Gastroesophageal sphincter (tissue), 4 donors: ENCODE results near the gene NLRC3. TPM values are rescaled to one million over a fixed set of nuclear protein-coding genes. Genes with fewer than 3 reads are reported as not detected.
"Not testable (repeated sequence)": the region's sequence is repeated elsewhere in the genome, so short reads cannot be mapped to it uniquely, and the experiment has no call there.

Experiments used
- ATAC-seq: fragments of 150-250 bp; one replicate; pipeline ENCODE4 v1.9.1; 2016; ENCODE audit warnings: mild to moderate bottlenecking, moderate library complexity
- H3K27ac ChIP-seq, 4 donors: fragments of 200-600 bp; sonication (generic) in 3 of 4; 1 replicate in 3 of 4; 2 replicates in 1 of 4; pipeline ENCODE4 v1.5.1; 2016 to 2019
- H3K27me3 ChIP-seq: fragments of 200-600 bp; sonication (generic); one replicate; pipeline ENCODE4 v1.5.1; 2019
- H3K36me3 ChIP-seq, 2 donors: fragments of 200-600 bp; sonication (generic); one replicate each; pipeline ENCODE4 v1.5.1; 2019; ENCODE audit warnings: control low read depth in 1 of 2
- H3K4me1 ChIP-seq, 3 donors: fragments of 200-600 bp; sonication (generic); 1 replicate in 2 of 3; 2 replicates in 1 of 3; pipeline ENCODE4 v1.5.1; 2016 to 2019; ENCODE audit warnings: control low read depth in 2 of 3
- H3K4me3 ChIP-seq, 2 donors: fragments of 200-600 bp; sonication (generic); one replicate each; pipeline ENCODE4 v1.5.1; 2019; ENCODE audit warnings: mild to moderate bottlenecking in 1 of 2, moderate library complexity in 1 of 2
- H3K9me3 ChIP-seq, 3 donors: fragments of 200-600 bp; sonication (generic); one replicate each; pipeline ENCODE4 v1.5.1; 2017 to 2019; ENCODE audit warnings: control low read depth in 2 of 3
- EP300 ChIP-seq: sonication (generic); formaldehyde crosslinking; IDR thresholded peaks from one replicate; pipeline ENCODE4 v1.6.1; 2017; ENCODE audit warnings: antibody characterized with exemption, mild to moderate bottlenecking
- POLR2A ChIP-seq, 2 donors: fragments of 450-650 bp; IDR thresholded peaks; one replicate each; pipeline ENCODE4 v1.6.1; 2017; ENCODE audit warnings: antibody characterized with exemption in 2 of 2, mild to moderate bottlenecking in 2 of 2, moderate library complexity in 1 of 2
- POLR2AphosphoS5 ChIP-seq: sonication (generic); formaldehyde crosslinking; IDR thresholded peaks from one replicate; pipeline ENCODE4 v1.6.1; 2017; ENCODE audit warnings: antibody characterized with exemption
- WGBS, 2 donors: methylation state at CpG; one replicate each; pipeline ENCODE4 v1.1.5; 2018; ENCODE audit warnings: low coverage in 1 of 2; 5-methylcytosine and 5-hydroxymethylcytosine counted together
- total RNA-seq, 4 donors: library from RNA; depleted of rRNA; stranded (reverse); fragments of >200 nt; gene quantifications; one replicate each; pipeline ENCODE4 v1.1.0, GENCODE V29; 2016
- TF ChIP-seq, protein P1 (sequence below), 4 experiments: fragments of 200-600 bp in 2 of 4; fragments of 450-650 bp in 2 of 4; sonication (generic) in 1 of 4; IDR thresholded peaks; one replicate each; pipeline ENCODE4 v1.5.1; 2017 to 2019; ENCODE audit warnings: antibody characterized with exemption in 4 of 4, mild to moderate bottlenecking in 2 of 4, moderate library complexity in 2 of 4

Gene NLRC3
- total RNA-seq, 4 donors from 2014 or later, result 1.1 to 5.8 (median 1.4) TPM

DNA sequence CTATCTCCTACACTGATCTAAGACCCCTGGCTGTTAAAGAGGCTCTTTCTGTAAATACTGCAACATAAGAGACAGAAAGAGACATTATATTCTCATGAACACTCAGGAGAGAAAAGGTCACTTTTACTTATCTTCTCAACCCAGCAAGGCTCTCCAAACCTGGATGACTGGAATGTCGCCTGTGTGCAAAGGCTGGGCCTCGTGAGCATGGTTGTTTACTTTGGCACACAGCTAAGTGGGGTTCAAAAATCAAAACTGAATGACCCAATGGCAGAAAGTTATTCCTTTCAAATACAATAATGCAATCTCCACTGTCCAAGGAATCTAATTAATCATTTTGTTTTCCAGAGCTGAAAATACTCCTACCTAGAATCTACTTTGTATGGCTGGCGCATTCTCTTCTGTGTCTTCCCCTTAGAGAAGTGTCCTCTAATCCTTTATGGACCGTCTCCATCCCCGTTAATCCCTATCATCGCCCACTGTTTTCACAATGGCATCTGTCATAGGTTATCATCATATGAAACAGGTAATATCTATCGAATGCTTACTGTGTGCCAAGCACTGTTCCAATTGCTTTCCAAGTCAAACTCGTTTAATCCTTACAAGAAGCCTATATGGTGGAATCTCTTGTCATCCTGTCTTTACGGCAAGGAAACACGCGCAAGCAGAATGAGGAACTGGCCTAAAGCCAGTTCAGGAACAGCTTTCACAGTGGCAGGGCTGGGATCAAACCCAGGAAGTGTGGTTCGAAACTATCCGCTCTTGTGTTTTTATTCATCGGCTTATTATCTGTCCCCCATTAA, 32.9 kb upstream of the NLRC3 start:
- ATAC-seq, result no peak
- H3K27me3 ChIP-seq, result no peaks in the 10 kb centered on the region
- peaks cover 0 to 12% of the 10 kb centered on the region in 2 donors for H3K36me3 ChIP-seq
- H3K4me1 ChIP-seq, result peaks cover 0 to 29% (median 8%) of the 10 kb centered on the region in 3 donors
- 59 to 68% methylated on average over 10 to 14 of the region's 14 CpGs for WGBS, 2 donors
- H3K9me3 ChIP-seq, result no peaks in the 10 kb centered on the region
- peak overlapping the region in 1 of 2 donors; percentile 93 for H3K4me3 ChIP-seq
- H3K27ac ChIP-seq, result no peak overlapping the region
- no peak for TF ChIP-seq EP300

GRCh38 chr16:3608976-3609375, 31.8 kb upstream of the NLRC3 start:
- not testable (repeated sequence) for H3K4me3 ChIP-seq, H3K9me3 ChIP-seq, H3K27ac ChIP-seq, H3K27me3 ChIP-seq, ATAC-seq
- WGBS, 2 donors, result 93 to 100% methylated on average over 5 to 7 of the region's 13 CpGs
- Histone ChIP-seq H3K4me1 (peaks cover 0 to 29% (median 8%) of the 10 kb centered on the region in 3 donors), H3K36me3 (peaks cover 0 to 23% of the 10 kb centered on the region in 2 donors)

DNA sequence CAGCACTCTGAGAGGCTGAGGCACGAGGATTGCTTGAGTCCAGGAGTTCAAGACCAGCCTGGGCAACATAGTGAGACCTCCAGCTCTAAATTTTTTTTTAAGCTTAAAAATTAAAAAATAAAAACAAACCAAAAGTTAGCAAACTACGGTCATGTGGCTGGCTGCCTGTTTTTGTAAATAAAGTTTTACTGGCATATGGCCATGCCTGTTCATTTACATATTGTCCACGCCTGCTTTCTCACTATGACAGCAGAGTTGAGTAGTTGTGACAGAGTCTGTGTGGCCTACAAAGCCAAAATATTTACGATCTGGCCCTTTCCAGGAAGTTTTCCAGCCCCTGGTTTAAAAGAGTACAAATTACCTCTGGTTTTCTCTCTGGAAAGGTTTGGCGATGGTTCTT, 30.9 kb upstream of the NLRC3 start:
- Histone ChIP-seq H3K27me3 (no peaks in the 10 kb centered on the region), H3K36me3 (peaks cover 0 to 33% of the 10 kb centered on the region in 2 donors), H3K27ac (no peak overlapping the region), H3K4me3 (no peak overlapping the region), H3K9me3 (no peaks in the 10 kb centered on the region), H3K4me1 (peaks cover 0 to 24% (median 8%) of the 10 kb centered on the region in 3 donors)
- TF ChIP-seq, protein P1, sequence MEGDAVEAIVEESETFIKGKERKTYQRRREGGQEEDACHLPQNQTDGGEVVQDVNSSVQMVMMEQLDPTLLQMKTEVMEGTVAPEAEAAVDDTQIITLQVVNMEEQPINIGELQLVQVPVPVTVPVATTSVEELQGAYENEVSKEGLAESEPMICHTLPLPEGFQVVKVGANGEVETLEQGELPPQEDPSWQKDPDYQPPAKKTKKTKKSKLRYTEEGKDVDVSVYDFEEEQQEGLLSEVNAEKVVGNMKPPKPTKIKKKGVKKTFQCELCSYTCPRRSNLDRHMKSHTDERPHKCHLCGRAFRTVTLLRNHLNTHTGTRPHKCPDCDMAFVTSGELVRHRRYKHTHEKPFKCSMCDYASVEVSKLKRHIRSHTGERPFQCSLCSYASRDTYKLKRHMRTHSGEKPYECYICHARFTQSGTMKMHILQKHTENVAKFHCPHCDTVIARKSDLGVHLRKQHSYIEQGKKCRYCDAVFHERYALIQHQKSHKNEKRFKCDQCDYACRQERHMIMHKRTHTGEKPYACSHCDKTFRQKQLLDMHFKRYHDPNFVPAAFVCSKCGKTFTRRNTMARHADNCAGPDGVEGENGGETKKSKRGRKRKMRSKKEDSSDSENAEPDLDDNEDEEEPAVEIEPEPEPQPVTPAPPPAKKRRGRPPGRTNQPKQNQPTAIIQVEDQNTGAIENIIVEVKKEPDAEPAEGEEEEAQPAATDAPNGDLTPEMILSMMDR (IDR thresholded peaks at IDR 0.05), result no peak
- TF ChIP-seq POLR2A (IDR thresholded peaks at IDR 0.05) (no peak), EP300 (no peak), POLR2AphosphoS5 (no peak)
- WGBS, 2 donors, result 80 to 82% methylated on average over 4 to 5 of the region's 5 CpGs
- no peak for ATAC-seq

- ATAC-seq, result no peak
- TF ChIP-seq POLR2AphosphoS5 (no peak), POLR2A (IDR thresholded peaks at IDR 0.05) (no peak), EP300 (no peak)
- TF ChIP-seq, protein P1 (IDR thresholded peaks at IDR 0.05), result no peak
- H3K27ac ChIP-seq, result no peak overlapping the region
- H3K4me3 ChIP-seq, result no peak overlapping the region
- H3K4me1 ChIP-seq, result peaks cover 0 to 19% (median 7%) of the 10 kb centered on the region in 3 donors
- 65 to 74% methylated on average over 2 of the region's 2 CpGs for WGBS, 2 donors
- H3K36me3 ChIP-seq, result peaks cover 0 to 37% of the 10 kb centered on the region in 2 donors
- H3K9me3 ChIP-seq, result no peaks in the 10 kb centered on the region
- H3K27me3 ChIP-seq, result no peaks in the 10 kb centered on the region
Measured at GRCh38 chr16:3607634-3608033, 30.4 kb upstream of the NLRC3 start.

GRCh38 chr16:3607161-3607560, 30.0 kb upstream of the NLRC3 start:
- TF ChIP-seq POLR2A (IDR thresholded peaks at IDR 0.05) (no peak), EP300 (no peak), POLR2AphosphoS5 (no peak)
- TF ChIP-seq, protein P1 (IDR thresholded peaks at IDR 0.05), result no peak
- WGBS, 2 donors, result 78 to 90% methylated on average over 6 to 7 of the region's 7 CpGs
- peaks cover 0 to 42% of the 10 kb centered on the region in 2 donors for H3K36me3 ChIP-seq
- no peak overlapping the region for H3K27ac ChIP-seq
- no peaks in the 10 kb centered on the region for H3K27me3 ChIP-seq
- no peak for ATAC-seq
- no peak overlapping the region for H3K4me3 ChIP-seq
- peaks cover 0 to 15% (median 2%) of the 10 kb centered on the region in 3 donors for H3K4me1 ChIP-seq
- no peaks in the 10 kb centered on the region for H3K9me3 ChIP-seq

DNA sequence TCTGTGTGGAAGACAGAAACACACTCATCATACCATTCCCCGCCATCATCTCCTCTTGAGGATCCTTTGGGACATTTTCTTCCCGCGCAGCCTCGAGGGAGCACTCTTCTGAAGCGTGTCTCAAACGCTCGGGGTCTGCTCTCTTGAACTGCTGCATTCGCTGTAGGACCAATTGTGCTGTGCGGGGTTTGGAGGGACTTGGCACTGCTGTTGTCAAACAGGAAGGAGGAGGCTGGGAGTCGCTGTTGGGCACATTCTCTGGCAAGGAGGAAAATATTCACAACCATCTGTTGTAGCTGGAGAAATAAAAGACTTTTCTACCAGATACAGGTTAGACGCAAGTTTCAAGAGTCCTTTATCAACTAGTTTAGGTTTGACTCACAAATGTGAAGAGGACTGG, 29.2 kb upstream of the NLRC3 start:
- Histone ChIP-seq H3K4me3 (no peak overlapping the region), H3K9me3 (no peaks in the 10 kb centered on the region), H3K4me1 (peaks cover 0 to 11% (median 0%) of the 10 kb centered on the region in 3 donors), H3K27ac (no peak overlapping the region), H3K27me3 (no peaks in the 10 kb centered on the region), H3K36me3 (peaks cover 0 to 49% of the 10 kb centered on the region in 2 donors)
- no peak for ATAC-seq
- 86 to 88% methylated on average over 11 of the region's 11 CpGs for WGBS, 2 donors
- TF ChIP-seq POLR2AphosphoS5 (no peak), EP300 (no peak), POLR2A (IDR thresholded peaks at IDR 0.05) (no peak)
- TF ChIP-seq, protein P1 (IDR thresholded peaks at IDR 0.05), result no peak
